ENCODE measurements around the gene QPRT. TPM values are rescaled to one million over a fixed set of nuclear protein-coding genes. Genes with fewer than 3 reads are reported as not detected.

The QPRT gene
- total RNA-seq, 5 donors from 2014 or later (not counting 1 experiment from before 2014, with no cell fraction given), result 1.4 to 2.5 (median 2.1) TPM

DNA sequence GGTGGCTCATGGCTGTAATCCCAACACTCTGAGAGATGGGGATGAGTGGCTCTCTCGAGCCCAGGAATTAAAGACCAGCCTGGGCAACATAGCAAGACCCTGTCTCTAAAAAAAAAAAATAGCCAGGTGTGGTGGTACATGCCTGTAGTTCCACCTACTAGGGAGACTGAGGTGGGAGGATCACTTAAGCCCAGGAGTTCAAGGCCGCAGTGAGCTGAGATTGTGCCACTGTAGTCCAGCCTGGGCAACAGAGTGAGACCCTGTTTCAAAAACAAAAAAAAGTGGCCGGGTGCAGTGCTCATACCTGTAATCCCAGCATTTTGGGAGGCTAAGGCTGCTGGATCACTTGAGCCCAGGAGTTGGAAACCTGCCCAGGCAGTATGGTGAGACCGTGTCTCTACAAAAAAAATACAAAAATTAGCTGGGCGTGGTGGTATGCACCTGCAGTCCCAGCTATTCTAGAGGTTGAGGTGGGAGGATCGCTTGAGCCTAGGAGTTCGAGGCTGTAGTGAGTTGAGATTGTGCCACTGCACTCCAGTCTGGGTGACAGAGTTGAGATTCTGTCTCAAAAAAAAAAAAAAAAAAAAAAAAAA, 63.8 kb downstream of the QPRT start:
- peaks cover 0 to 2% of the 10 kb centered on the region in 2 donors for H3K27me3 Mint-ChIP-seq
- H3K27ac ChIP-seq (ENCODE audit: low read length), result peak overlapping the region; percentile 98
- 83% methylated on average over 4 of the region's 7 CpGs for WGBS (ENCODE audit: insufficient coverage)
- CTCF ChIA-PET, result interaction anchor here in 1 of 2 donors (0.7 kb wide), 1 partner anchor 18 kb away, joined by 4 read pairs; no protein-coding TSS in a partner anchor
- POLR2A ChIA-PET, result interaction anchor here (0.6 to 0.7 kb wide), 3 partner anchors 62 to 266 kb away, joined by 3 to 6 read pairs (median 3); no protein-coding TSS in a partner anchor
- H3K9me3 Mint-ChIP-seq, result no peaks in the 10 kb centered on the region
- DNase-seq, result peak in 1 of 35 experiments; percentile 20
- H3K27me3 ChIP-seq (replicated peaks in 1 of 2; ENCODE audit: control insufficient read depth in 2 of 2, extremely low read depth in 1 of 2, insufficient read depth in 2 of 2, low read length in 1 of 2), result no peaks in the 10 kb centered on the region
- H3K36me3 ChIP-seq (ENCODE audit: control insufficient read depth in 2 of 2, extremely low read depth in 1 of 2, insufficient read depth in 1 of 2, low read length in 1 of 2), result peaks cover 12 to 41% of the 10 kb centered on the region in 2 donors
- H3K4me1 Mint-ChIP-seq, result peaks cover 80 to 87% (median 86%) of the 10 kb centered on the region in 3 donors
- peaks cover 63 to 86% of the 10 kb centered on the region in 2 experiments for H3K4me1 ChIP-seq (ENCODE audit: control insufficient read depth in 1 of 2, extremely low read depth in 1 of 2, insufficient read depth in 2 of 2, low read length in 2 of 2)
- H3K27ac Mint-ChIP-seq, result peak overlapping the region; percentile 92 to 94
- H3K36me3 Mint-ChIP-seq, result peaks cover 53% of the 10 kb centered on the region
- H3K4me3 Mint-ChIP-seq, result peak overlapping the region; percentile 85 to 98 (median 98)
- H3K9me3 ChIP-seq, result no peaks in the 10 kb centered on the region
- H3K4me3 ChIP-seq (ENCODE audit: control insufficient read depth in 1 of 2, extremely low read depth in 1 of 2, low read length in 1 of 2), result peak overlapping the region; percentile 80 to 94
- ATAC-seq (replicated peaks in 1 of 4), result no peak

DNA sequence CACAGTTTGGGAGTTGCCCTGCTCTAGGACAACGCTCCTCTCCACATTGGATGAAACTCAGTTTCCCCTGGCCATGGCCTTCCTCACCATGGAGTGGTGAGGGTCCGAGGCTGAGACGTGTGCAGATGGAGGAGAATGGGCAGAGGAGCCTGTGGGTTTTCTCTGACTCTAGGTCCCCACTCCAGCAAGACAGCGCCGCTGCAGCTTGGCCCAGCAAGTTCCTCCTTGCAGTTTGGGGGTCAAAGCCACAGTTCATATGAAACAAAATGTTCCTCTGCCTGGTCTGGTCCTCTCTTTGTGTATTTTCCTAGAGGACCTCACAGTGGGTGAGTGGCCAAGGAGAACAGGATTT, 64.5 kb downstream of the QPRT start:
- H3K9me3 Mint-ChIP-seq, result no peaks in the 10 kb centered on the region
- Histone ChIP-seq H3K36me3 (ENCODE audit: control insufficient read depth in 2 of 2, extremely low read depth in 1 of 2, insufficient read depth in 1 of 2, low read length in 1 of 2) (peaks cover 12 to 45% of the 10 kb centered on the region in 2 donors), H3K4me3 (ENCODE audit: control insufficient read depth in 1 of 2, extremely low read depth in 1 of 2, low read length in 1 of 2) (peak overlapping the region; percentile 80 to 94), H3K27ac (ENCODE audit: low read length) (peak overlapping the region; percentile 98), H3K9me3 (no peaks in the 10 kb centered on the region), H3K27me3 (replicated peaks in 1 of 2; ENCODE audit: control insufficient read depth in 2 of 2, extremely low read depth in 1 of 2, insufficient read depth in 2 of 2, low read length in 1 of 2) (no peaks in the 10 kb centered on the region), H3K4me1 (ENCODE audit: control insufficient read depth in 1 of 2, extremely low read depth in 1 of 2, insufficient read depth in 2 of 2, low read length in 2 of 2) (peaks cover 61 to 86% of the 10 kb centered on the region in 2 experiments)
- H3K4me1 Mint-ChIP-seq, result peaks cover 77 to 84% (median 80%) of the 10 kb centered on the region in 3 donors
- ChIA-PET POLR2A (interaction anchor here in 1 of 2 donors (0.6 kb wide), 1 partner anchor 62 kb away, joined by 3 read pairs; no protein-coding TSS in a partner anchor), CTCF (no interaction called here)
- peak overlapping the region; percentile 92 to 94 for H3K27ac Mint-ChIP-seq
- ATAC-seq (replicated peaks in 1 of 4) (no peak), DNase-seq (no peak)
- WGBS (ENCODE audit: insufficient coverage), result no CpG with 5 or more reads among the region's 5 CpGs
- H3K36me3 Mint-ChIP-seq, result peaks cover 55% of the 10 kb centered on the region
- peak overlapping the region; percentile 85 to 98 (median 98) for H3K4me3 Mint-ChIP-seq
- H3K27me3 Mint-ChIP-seq, result peaks cover 0 to 2% of the 10 kb centered on the region in 2 donors

- Histone ChIP-seq H3K27ac (ENCODE audit: low read length) (peak overlapping the region; percentile 98), H3K36me3 (ENCODE audit: control insufficient read depth in 2 of 2, extremely low read depth in 1 of 2, insufficient read depth in 1 of 2, low read length in 1 of 2) (peaks cover 12 to 49% of the 10 kb centered on the region in 2 donors), H3K4me3 (ENCODE audit: control insufficient read depth in 1 of 2, extremely low read depth in 1 of 2, low read length in 1 of 2) (peak overlapping the region; percentile 80 to 94), H3K9me3 (no peaks in the 10 kb centered on the region), H3K4me1 (ENCODE audit: control insufficient read depth in 1 of 2, extremely low read depth in 1 of 2, insufficient read depth in 2 of 2, low read length in 2 of 2) (peaks cover 59 to 86% of the 10 kb centered on the region in 2 experiments), H3K27me3 (replicated peaks in 1 of 2; ENCODE audit: control insufficient read depth in 2 of 2, extremely low read depth in 1 of 2, insufficient read depth in 2 of 2, low read length in 1 of 2) (no peaks in the 10 kb centered on the region)
- 32% methylated on average over 17 of the region's 21 CpGs for WGBS (ENCODE audit: insufficient coverage)
- Mint-ChIP-seq H3K4me3 (peak overlapping the region; percentile 98 to 99 (median 98)), H3K27ac (peak overlapping the region; percentile 92 to 99), H3K27me3 (peaks cover 0 to 2% of the 10 kb centered on the region in 2 donors), H3K9me3 (no peaks in the 10 kb centered on the region), H3K4me1 (peaks cover 77 to 84% (median 78%) of the 10 kb centered on the region in 3 donors), H3K36me3 (peaks cover 60% of the 10 kb centered on the region)
- DNase-seq, result peak in 31 of 35 experiments; percentile 17 to 68 (median 42)
- peak in 3 of 4 experiments; percentile 6 to 13 (median 6) for ATAC-seq (replicated peaks in 1 of 4)
- ChIA-PET CTCF (interaction anchor here in 1 of 2 donors (3.3 kb wide), 1 partner anchor 46 kb away, joined by 14 read pairs; the partner anchor contains the start of gene KIF22), POLR2A (interaction anchor here in 1 of 2 donors (0.6 to 0.7 kb wide), 2 partner anchors 64 to 67 kb away, joined by 3 read pairs; no protein-coding TSS in a partner anchor)
Measured at GRCh38 chr16:29743827-29744531, 65.0 kb downstream of the QPRT start.

DNA sequence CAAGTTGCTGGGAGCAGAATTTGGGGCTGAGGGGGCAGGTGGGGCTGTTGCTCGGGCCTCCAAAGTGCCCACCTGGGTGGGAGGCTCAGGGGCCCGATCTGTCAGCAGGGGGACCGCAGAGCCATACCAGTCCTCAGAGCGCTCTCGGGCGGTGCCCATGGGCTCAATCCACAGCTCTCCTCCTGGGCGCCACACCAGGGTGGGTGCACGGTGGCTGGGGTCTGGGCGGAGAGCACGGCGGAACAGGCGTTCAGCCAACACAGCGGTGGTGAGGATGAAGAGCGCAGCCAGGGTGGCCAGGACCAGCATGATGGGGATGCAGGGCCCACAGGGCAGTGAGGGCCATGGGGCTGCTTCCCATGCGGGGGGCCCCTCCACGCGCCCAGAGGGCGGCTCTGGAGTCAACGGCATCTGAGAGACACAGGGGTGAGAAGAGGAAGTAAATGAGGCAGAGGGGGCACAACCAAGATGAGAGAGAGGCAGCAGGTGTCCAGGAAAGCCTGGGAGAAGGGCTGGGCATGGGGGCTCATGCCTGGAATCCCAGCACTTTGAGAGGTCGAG, 65.6 kb downstream of the QPRT start:
- H3K4me1 ChIP-seq (ENCODE audit: control insufficient read depth in 1 of 2, extremely low read depth in 1 of 2, insufficient read depth in 2 of 2, low read length in 2 of 2), result peaks cover 54 to 86% of the 10 kb centered on the region in 2 experiments
- Mint-ChIP-seq H3K4me1 (peaks cover 75 to 80% (median 77%) of the 10 kb centered on the region in 3 donors), H3K9me3 (no peaks in the 10 kb centered on the region), H3K27ac (peak overlapping the region; percentile 98 to 99), H3K27me3 (peaks cover 0 to 2% of the 10 kb centered on the region in 2 donors), H3K4me3 (peak overlapping the region; percentile 98 to 99 (median 98)), H3K36me3 (peaks cover 62% of the 10 kb centered on the region)
- POLR2A ChIA-PET, result interaction anchor here in 1 of 2 donors (0.6 to 0.7 kb wide), 2 partner anchors 63 to 67 kb away, joined by 3 read pairs; no protein-coding TSS in a partner anchor
- H3K27ac ChIP-seq (ENCODE audit: low read length), result peak overlapping the region; percentile 98
- H3K9me3 ChIP-seq, result no peaks in the 10 kb centered on the region
- 26% methylated on average over 19 of the region's 20 CpGs for WGBS (ENCODE audit: insufficient coverage)
- H3K27me3 ChIP-seq (replicated peaks in 1 of 2; ENCODE audit: control insufficient read depth in 2 of 2, extremely low read depth in 1 of 2, insufficient read depth in 2 of 2, low read length in 1 of 2), result no peaks in the 10 kb centered on the region
- CTCF ChIA-PET, result interaction anchor here in 1 of 2 donors (2.2 to 3.3 kb wide), 2 partner anchors 43 to 46 kb away, joined by 14 to 15 read pairs; partner anchors contain the start of gene KIF22
- H3K4me3 ChIP-seq (ENCODE audit: control insufficient read depth in 1 of 2, extremely low read depth in 1 of 2, low read length in 1 of 2), result peak overlapping the region; percentile 80 to 94
- ATAC-seq (replicated peaks in 1 of 4) (no peak), DNase-seq (peak in 4 of 35 experiments; percentile 11 to 40 (median 14))
- H3K36me3 ChIP-seq (ENCODE audit: control insufficient read depth in 2 of 2, extremely low read depth in 1 of 2, insufficient read depth in 1 of 2, low read length in 1 of 2), result peaks cover 12 to 47% of the 10 kb centered on the region in 2 donors

DNA sequence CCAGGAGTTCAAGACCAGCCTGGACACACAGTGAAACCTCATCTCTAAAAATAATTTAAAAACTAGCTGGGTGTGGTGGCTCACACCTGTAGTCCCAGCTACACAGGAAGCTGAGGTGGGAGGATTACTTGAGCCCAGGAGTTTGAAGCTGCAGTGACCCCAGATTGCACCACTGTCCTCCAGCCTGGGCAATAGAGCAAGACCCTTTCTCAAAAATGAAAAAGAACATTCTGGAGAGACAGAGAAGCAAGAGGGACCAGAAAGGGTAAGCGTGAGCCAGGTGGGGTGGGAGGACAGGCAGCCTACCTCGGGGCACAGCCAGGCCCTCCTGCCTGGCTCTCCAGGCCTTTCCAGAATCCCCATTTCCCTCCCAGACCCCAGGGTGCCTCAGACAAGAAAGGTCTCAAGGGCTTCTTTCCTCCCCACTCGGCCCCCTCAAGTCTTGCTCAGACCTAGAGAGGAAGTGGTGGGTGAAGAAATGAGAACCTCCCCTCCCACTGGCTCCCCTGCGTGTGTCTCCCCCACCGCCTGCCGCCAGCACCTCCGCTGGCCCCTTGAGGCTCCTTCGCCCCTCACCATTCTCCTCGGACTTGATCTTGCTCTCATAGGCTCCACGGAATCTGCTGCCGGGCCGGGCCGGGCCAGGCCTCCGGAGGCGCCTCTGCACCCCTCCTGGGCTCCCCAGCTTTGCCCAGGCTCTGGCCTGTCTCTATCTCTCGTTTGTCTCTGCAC, 66.3 kb downstream of the QPRT start:
- H3K36me3 ChIP-seq (ENCODE audit: control insufficient read depth in 2 of 2, extremely low read depth in 1 of 2, insufficient read depth in 1 of 2, low read length in 1 of 2), result peaks cover 12 to 44% of the 10 kb centered on the region in 2 donors
- peak overlapping the region; percentile 98 for H3K27ac ChIP-seq (ENCODE audit: low read length)
- peak overlapping the region; percentile 98 to 99 (median 98) for H3K4me3 Mint-ChIP-seq
- H3K27me3 Mint-ChIP-seq, result peaks cover 0 to 2% of the 10 kb centered on the region in 2 donors
- peak; percentile 47 to 71 (median 69) for ATAC-seq (replicated peaks in 1 of 4)
- H3K27me3 ChIP-seq (replicated peaks in 1 of 2; ENCODE audit: control insufficient read depth in 2 of 2, extremely low read depth in 1 of 2, insufficient read depth in 2 of 2, low read length in 1 of 2), result no peaks in the 10 kb centered on the region
- CTCF ChIA-PET, result interaction anchor here in 1 of 2 donors (0.6 to 3.3 kb wide), 4 partner anchors 44 to 71 kb away, joined by 5 to 15 read pairs (median 10); partner anchors contain the start of genes KIF22 and PAGR1
- H3K9me3 Mint-ChIP-seq, result no peaks in the 10 kb centered on the region
- under 1% methylated on average over 13 of the region's 16 CpGs for WGBS (ENCODE audit: insufficient coverage)
- no peaks in the 10 kb centered on the region for H3K9me3 ChIP-seq
- H3K4me3 ChIP-seq (ENCODE audit: control insufficient read depth in 1 of 2, extremely low read depth in 1 of 2, low read length in 1 of 2), result peak overlapping the region; percentile 80 to 94
- peaks cover 48 to 80% of the 10 kb centered on the region in 2 experiments for H3K4me1 ChIP-seq (ENCODE audit: control insufficient read depth in 1 of 2, extremely low read depth in 1 of 2, insufficient read depth in 2 of 2, low read length in 2 of 2)
- peak in 33 of 35 experiments; percentile 25 to 70 (median 50) for DNase-seq
- H3K27ac Mint-ChIP-seq, result peak overlapping the region; percentile 98 to 99
- peaks cover 58% of the 10 kb centered on the region for H3K36me3 Mint-ChIP-seq
- POLR2A ChIA-PET, result interaction anchor here in 1 of 2 donors (1.0 kb wide), 1 partner anchor 9 kb away, joined by 3 read pairs; no protein-coding TSS in a partner anchor
- peaks cover 70 to 76% (median 71%) of the 10 kb centered on the region in 3 donors for H3K4me1 Mint-ChIP-seq

All from T-cell (primary cell).